HepG2 (cell line): Measurements from ENCODE around the gene NTSR2. TPM values are rescaled to one million over a fixed set of nuclear protein-coding genes. Genes with fewer than 3 reads are reported as not detected.

Experiments used
- CHD2 ChIP-seq: IDR thresholded peaks from 2 replicates; pipeline ENCODE4 v1.6.1; 2011; ENCODE audit warnings: low read depth, low read length, improper control_type of control experiment
- GABPA ChIP-seq, 2 experiments: IDR thresholded peaks; 2 replicates each; pipeline ENCODE4 v1.6.1; 2011 to 2016; ENCODE audit warnings: low read depth in 2 of 2, low read length in 1 of 2, missing biosample characterization in 1 of 2, missing genetic modification characterization in 1 of 2
- RFXANK ChIP-seq: IDR thresholded peaks from 2 replicates; pipeline ENCODE4 v1.6.1; 2016
- SNAI1 ChIP-seq: sonication (generic); formaldehyde crosslinking; IDR thresholded peaks from 2 replicates; pipeline ENCODE4 v1.5.0; 2020; ENCODE audit warnings: mild to moderate bottlenecking, missing genetic modification reagents, borderline replicate concordance
- SYNCRIP ChIP-seq: fragments of 200-400 bp; formaldehyde crosslinking; IDR thresholded peaks from 2 replicates; pipeline ENCODE4 v1.6.1; 2018; ENCODE audit warnings: mild to moderate bottlenecking, low read depth, low read length; ENCODE audit not compliant: insufficient read depth
- ZIK1 ChIP-seq: sonication (generic); formaldehyde crosslinking; IDR thresholded peaks from 2 replicates; pipeline ENCODE4 v1.5.0; 2020; ENCODE audit warnings: mild to moderate bottlenecking, low read depth, missing genetic modification reagents, borderline replicate concordance
- ZMYM3 ChIP-seq: sonication (generic); formaldehyde crosslinking; IDR thresholded peaks from 2 replicates; pipeline ENCODE4 v1.5.1; 2020; ENCODE audit warnings: mild to moderate bottlenecking, missing genetic modification reagents
- ZNF138 ChIP-seq: sonication (generic); formaldehyde crosslinking; IDR thresholded peaks from 2 replicates; pipeline ENCODE4 v1.5.0; 2020; ENCODE audit warnings: mild to moderate bottlenecking, low read depth, missing genetic modification reagents
- ZNF431 ChIP-seq: sonication (generic); formaldehyde crosslinking; IDR thresholded peaks from 2 replicates; pipeline ENCODE4 v1.9.0; 2022; ENCODE audit warnings: missing genetic modification reagents, low read depth, mild to moderate bottlenecking, borderline replicate concordance
- ZNF512 ChIP-seq: sonication (generic); formaldehyde crosslinking; IDR thresholded peaks from 2 replicates; pipeline ENCODE4 v1.4.0; 2020; ENCODE audit warnings: mild to moderate bottlenecking, missing genetic modification reagents
- ZNF619 ChIP-seq: sonication (generic); formaldehyde crosslinking; IDR thresholded peaks from 2 replicates; pipeline ENCODE4 v1.4.0; 2020; ENCODE audit warnings: mild to moderate bottlenecking, missing genetic modification reagents
- ZNF7 ChIP-seq: IDR thresholded peaks from 2 replicates; pipeline ENCODE4 v1.6.1; 2016; ENCODE audit warnings: missing biosample characterization, missing genetic modification reagents
- ZNF839 ChIP-seq: sonication (generic); formaldehyde crosslinking; IDR thresholded peaks from 2 replicates; pipeline ENCODE4 v1.4.0; 2020; ENCODE audit warnings: missing genetic modification reagents, mild to moderate bottlenecking, borderline replicate concordance
- ZNF879 ChIP-seq: sonication (generic); formaldehyde crosslinking; IDR thresholded peaks from 2 replicates; pipeline ENCODE4 v1.8.1; 2023; ENCODE audit warnings: missing genetic modification reagents
- polyA plus RNA-seq, 8 experiments: library from polyadenylated mRNA; depleted of rRNA in 3 of 8; stranded (reverse) in 7 of 8; unstranded in 1 of 8; fragments of >200 nt; fragmentation: Illumina TruSeq in 4 of 8; extraction: Trizol in 4 of 8; gene quantifications; 2 replicates each; pipeline versions ENCODE4 v1.2.1 to v1.2.3, GENCODE V29; 2011 to 2016; ENCODE audit warnings: low read depth in 4 of 8, missing spikeins in 1 of 8, mixed read lengths in 1 of 8; ENCODE audit not compliant: insufficient read depth in 1 of 8
- total RNA-seq, 5 experiments: library from RNA; depleted of rRNA; stranded (reverse); fragments of >200 nt; fragmentation: Illumina TruSeq; extraction: Trizol; gene quantifications; 2 replicates each; pipeline ENCODE4 v1.2.3, GENCODE V29; 2016; ENCODE audit warnings: low read depth in 1 of 5
- TF ChIP-seq, protein P1 (sequence below): sonication (generic); formaldehyde crosslinking; IDR thresholded peaks from 2 replicates; pipeline ENCODE4 v1.5.1; 2020; ENCODE audit warnings: mild to moderate bottlenecking, missing genetic modification reagents
- TF ChIP-seq, protein P2 (sequence below): IDR thresholded peaks from 2 replicates; pipeline ENCODE4 v1.6.1; 2016; ENCODE audit warnings: missing compliant biosample characterization, missing genetic modification reagents, borderline replicate concordance
- TF ChIP-seq, protein P3 (sequence below): sonication (generic); formaldehyde crosslinking; IDR thresholded peaks from 2 replicates; pipeline ENCODE4 v1.8.0; 2022; ENCODE audit warnings: missing genetic modification reagents, mild to moderate bottlenecking, borderline replicate concordance

Gene NTSR2
- total and polyA plus RNA-seq, 2 of the 13 experiments (the other 11 are each of a cell fraction or from before 2014, with no cell fraction given): not detected

- TF ChIP-seq, protein P1, sequence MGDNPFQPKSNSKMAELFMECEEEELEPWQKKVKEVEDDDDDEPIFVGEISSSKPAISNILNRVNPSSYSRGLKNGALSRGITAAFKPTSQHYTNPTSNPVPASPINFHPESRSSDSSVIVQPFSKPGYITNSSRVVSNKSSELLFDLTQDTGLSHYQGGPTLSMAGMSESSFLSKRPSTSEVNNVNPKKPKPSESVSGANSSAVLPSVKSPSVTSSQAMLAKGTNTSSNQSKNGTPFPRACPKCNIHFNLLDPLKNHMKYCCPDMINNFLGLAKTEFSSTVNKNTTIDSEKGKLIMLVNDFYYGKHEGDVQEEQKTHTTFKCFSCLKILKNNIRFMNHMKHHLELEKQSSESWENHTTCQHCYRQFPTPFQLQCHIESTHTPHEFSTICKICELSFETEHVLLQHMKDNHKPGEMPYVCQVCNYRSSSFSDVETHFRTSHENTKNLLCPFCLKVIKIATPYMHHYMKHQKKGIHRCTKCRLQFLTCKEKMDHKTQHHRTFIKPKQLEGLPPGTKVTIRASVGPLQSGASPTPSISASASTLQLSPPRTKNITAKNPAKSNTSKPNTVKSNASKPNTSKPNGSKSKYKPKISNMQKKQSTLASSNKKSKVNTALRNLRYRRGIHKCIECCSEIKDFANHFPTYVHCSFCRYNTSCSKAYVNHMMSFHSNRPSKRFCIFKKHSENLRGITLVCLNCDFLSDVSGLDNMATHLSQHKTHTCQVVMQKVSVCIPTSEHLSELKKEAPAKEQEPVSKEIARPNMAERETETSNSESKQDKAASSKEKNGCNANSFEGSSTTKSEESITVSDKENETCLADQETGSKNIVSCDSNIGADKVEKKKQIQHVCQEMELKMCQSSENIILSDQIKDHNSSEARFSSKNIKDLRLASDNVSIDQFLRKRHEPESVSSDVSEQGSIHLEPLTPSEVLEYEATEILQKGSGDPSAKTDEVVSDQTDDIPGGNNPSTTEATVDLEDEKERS: no peak
- no peak for TF ChIP-seq ZIK1 (CRISPR knock-in tag)
- no peak for TF ChIP-seq ZNF7 (CRISPR knock-in tag)
- 0 out of 2 replicates have a peak, but pooled peaks have one; percentile 62 for TF ChIP-seq ZNF619 (CRISPR knock-in tag)
- TF ChIP-seq, protein P2, sequence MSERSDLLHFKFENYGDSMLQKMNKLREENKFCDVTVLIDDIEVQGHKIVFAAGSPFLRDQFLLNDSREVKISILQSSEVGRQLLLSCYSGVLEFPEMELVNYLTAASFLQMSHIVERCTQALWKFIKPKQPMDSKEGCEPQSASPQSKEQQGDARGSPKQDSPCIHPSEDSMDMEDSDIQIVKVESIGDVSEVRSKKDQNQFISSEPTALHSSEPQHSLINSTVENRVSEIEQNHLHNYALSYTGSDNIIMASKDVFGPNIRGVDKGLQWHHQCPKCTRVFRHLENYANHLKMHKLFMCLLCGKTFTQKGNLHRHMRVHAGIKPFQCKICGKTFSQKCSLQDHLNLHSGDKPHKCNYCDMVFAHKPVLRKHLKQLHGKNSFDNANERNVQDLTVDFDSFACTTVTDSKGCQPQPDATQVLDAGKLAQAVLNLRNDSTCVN (CRISPR knock-in tag): 0 out of 2 replicates have a peak, but pooled peaks have one; percentile 16
- TF ChIP-seq ZNF431 (CRISPR knock-in tag): 0 out of 2 replicates have a peak, but pooled peaks have one; percentile 59
- no peak for TF ChIP-seq CHD2
- 0 out of 2 replicates have a peak, but pooled peaks have one; percentile 2 for TF ChIP-seq ZMYM3 (CRISPR knock-in tag)
- no peak for TF ChIP-seq ZNF512 (CRISPR knock-in tag)
- TF ChIP-seq GABPA (IDR thresholded peaks at IDR 0.05; ENCODE audit: low read depth, low read length): no peak
- no peak for TF ChIP-seq GABPA (CRISPR knock-in tag; IDR thresholded peaks at IDR 0.05; ENCODE audit: low read depth)
- no peak for TF ChIP-seq SYNCRIP
- TF ChIP-seq ZNF138: no peak
- TF ChIP-seq ZNF879: no peak
- TF ChIP-seq, protein P3, sequence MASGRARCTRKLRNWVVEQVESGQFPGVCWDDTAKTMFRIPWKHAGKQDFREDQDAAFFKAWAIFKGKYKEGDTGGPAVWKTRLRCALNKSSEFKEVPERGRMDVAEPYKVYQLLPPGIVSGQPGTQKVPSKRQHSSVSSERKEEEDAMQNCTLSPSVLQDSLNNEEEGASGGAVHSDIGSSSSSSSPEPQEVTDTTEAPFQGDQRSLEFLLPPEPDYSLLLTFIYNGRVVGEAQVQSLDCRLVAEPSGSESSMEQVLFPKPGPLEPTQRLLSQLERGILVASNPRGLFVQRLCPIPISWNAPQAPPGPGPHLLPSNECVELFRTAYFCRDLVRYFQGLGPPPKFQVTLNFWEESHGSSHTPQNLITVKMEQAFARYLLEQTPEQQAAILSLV (CRISPR knock-in tag): no peak
- no peak for TF ChIP-seq RFXANK (CRISPR knock-in tag)
- TF ChIP-seq SNAI1 (CRISPR knock-in tag): no peak
- no peak for TF ChIP-seq ZNF839 (CRISPR knock-in tag)
Observed at GRCh38 chr2:11680182-11680900, 10.3 kb upstream of the NTSR2 start (continued).
